Mucosa of rectum (tissue), 2 donors: ENCODE results near the gene IRX3.

ENCODE experiments used
- H3K27ac ChIP-seq, 2 donors: one replicate each; pipeline ENCODE4 v1.7.0; 2013; ENCODE audit warnings: inconsistent platforms in 2 of 2, low read depth in 2 of 2, low read length in 2 of 2
- H3K27me3 ChIP-seq, 2 donors: one replicate each; pipeline ENCODE4 v1.7.0; 2013; ENCODE audit warnings: low read length in 2 of 2; ENCODE audit not compliant: control insufficient read depth in 2 of 2, insufficient read depth in 2 of 2
- H3K36me3 ChIP-seq, 2 donors: one replicate each; pipeline ENCODE4 v1.7.0; 2013; ENCODE audit warnings: low read length in 2 of 2; ENCODE audit not compliant: control insufficient read depth in 2 of 2, insufficient read depth in 2 of 2
- H3K4me1 ChIP-seq, 2 donors: one replicate each; pipeline ENCODE4 v1.7.0; 2013; ENCODE audit warnings: low read length in 2 of 2, mild to moderate bottlenecking in 1 of 2; ENCODE audit not compliant: control insufficient read depth in 2 of 2, insufficient read depth in 2 of 2
- H3K4me3 ChIP-seq, 2 donors: one replicate each; pipeline ENCODE4 v1.7.0; 2013; ENCODE audit warnings: low read length in 2 of 2
- H3K9ac ChIP-seq, 2 donors: one replicate each; pipeline ENCODE4 v1.7.0; 2013; ENCODE audit warnings: low read length in 2 of 2, low read depth in 1 of 2, mild to moderate bottlenecking in 1 of 2
- H3K9me3 ChIP-seq, 2 donors: one replicate each; pipeline ENCODE4 v1.7.0; 2013; ENCODE audit warnings: low read length in 2 of 2; ENCODE audit not compliant: control insufficient read depth in 2 of 2
- donor health status: healthy.
- donor health status: Normal muscosa, but diverticular disease.

IRX3 gene

DNA sequence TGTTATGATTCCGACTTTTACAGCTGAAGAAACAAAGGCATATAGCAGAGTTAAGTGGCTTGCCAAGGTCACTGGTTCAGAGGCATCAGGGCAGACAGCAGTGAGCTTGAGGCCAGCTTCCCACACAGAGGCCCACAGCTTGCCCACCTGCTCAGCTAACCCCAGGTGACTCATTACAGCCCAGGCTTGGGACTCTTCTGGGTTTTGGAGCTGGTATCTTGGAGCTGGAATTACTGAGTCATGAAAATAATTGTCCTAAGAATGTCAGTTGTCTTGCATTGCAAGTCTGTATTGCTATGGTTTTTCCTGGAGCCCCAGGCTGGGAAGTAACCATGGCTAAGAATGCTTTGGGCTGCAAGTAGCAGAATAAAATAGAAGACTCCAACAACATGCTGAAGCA, 32.4 kb upstream of the IRX3 start:
- Histone ChIP-seq H3K4me3 (no peak overlapping the region), H3K4me1 (no peaks in the 10 kb centered on the region), H3K27ac (no peak overlapping the region), H3K36me3 (no peaks in the 10 kb centered on the region), H3K9ac (no peak overlapping the region), H3K9me3 (no peaks in the 10 kb centered on the region), H3K27me3 (no peaks in the 10 kb centered on the region)

DNA sequence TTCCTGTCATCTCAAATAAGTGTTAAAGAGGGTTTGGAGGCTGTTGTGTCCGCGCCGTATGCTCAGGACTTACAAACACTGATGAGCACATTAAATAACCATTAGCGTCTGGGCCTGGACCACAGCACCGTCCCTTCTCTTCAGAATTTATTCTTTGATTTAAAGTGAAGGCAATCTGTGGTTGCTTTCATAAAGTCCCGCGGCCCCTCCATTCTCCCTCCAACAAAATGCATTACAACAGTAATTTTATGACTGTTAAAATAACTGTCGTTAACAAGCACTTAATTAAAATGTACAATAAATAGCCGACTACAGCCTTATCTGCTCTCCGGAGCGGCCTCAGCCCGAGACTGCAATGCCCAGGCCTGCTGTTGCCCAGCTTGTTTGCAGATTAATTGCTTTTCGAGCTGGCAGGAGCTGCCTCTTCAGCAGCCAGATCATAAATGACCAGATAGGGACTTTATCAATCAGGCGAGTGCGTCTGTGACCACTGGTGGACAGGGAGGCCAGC, 30.6 kb upstream of the IRX3 start:
- no peaks in the 10 kb centered on the region for H3K4me1 ChIP-seq
- no peaks in the 10 kb centered on the region for H3K27me3 ChIP-seq
- no peaks in the 10 kb centered on the region for H3K36me3 ChIP-seq
- no peak overlapping the region for H3K27ac ChIP-seq
- no peaks in the 10 kb centered on the region for H3K9me3 ChIP-seq
- H3K4me3 ChIP-seq = no peak overlapping the region
- H3K9ac ChIP-seq = no peak overlapping the region

DNA sequence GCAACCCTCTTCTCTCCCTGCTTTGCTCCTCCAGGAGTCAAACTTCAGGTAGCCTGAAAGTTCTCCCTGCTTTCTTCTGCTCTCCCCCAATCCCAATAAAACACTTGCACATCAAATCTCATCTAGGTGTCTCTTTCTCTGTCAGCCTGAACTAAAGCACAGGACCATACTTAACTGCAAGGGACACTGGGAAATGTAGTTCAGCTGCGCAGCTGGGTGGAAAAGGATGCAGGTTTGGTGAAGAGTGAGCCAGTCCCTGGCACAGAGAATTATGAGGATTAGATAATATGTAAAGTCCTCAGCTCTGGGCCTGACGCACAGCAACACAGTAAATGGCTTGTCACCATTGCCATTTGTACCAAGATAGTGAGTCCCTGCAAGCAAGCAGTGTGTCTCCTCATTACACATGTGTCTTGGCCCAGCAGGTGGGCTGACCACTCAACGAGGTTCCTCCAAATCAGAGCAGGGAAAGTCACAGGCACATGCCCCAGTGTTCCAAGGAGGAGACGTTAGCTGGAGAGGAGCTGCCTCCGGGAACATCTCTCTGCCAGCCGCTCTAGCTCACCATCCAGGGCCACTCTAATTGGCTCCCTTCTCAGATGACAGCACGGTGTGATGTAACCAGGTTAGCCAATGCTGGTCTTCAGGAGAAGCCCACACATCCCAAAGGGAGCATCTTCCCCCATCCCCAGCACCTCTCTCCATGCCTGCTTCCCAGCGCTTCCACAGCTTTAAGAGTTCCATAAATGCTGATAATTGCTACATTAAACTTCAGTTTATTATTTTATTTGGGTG, 29.7 kb upstream of the IRX3 start:
- no peaks in the 10 kb centered on the region for H3K4me1 ChIP-seq
- no peaks in the 10 kb centered on the region for H3K36me3 ChIP-seq
- no peak overlapping the region for H3K4me3 ChIP-seq
- no peak overlapping the region for H3K9ac ChIP-seq
- H3K27ac ChIP-seq = no peak overlapping the region
- H3K9me3 ChIP-seq = no peaks in the 10 kb centered on the region
- no peaks in the 10 kb centered on the region for H3K27me3 ChIP-seq

DNA sequence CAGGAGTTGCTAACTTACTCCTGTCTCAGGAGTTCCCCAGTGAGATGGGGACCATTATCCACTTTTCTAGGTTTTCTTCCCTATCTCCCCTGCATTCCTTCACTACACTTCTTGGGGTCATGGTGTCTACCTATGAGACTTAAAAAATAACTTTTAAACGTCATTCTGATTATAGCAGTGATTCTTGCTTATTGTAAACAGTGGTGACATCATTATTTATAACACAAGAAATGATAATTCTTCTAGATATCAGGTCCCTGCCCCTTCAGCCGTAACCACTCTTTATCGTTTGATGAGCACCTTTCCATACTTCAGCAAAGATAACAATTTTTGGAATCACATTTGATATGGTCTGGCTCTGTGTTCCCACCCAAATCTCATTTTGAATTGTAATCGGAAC, 27.2 kb upstream of the IRX3 start:
- Histone ChIP-seq H3K9me3 (no peaks in the 10 kb centered on the region), H3K4me3 (no peak overlapping the region), H3K9ac (no peak overlapping the region), H3K4me1 (no peaks in the 10 kb centered on the region), H3K36me3 (no peaks in the 10 kb centered on the region), H3K27me3 (no peaks in the 10 kb centered on the region), H3K27ac (no peak overlapping the region)

DNA sequence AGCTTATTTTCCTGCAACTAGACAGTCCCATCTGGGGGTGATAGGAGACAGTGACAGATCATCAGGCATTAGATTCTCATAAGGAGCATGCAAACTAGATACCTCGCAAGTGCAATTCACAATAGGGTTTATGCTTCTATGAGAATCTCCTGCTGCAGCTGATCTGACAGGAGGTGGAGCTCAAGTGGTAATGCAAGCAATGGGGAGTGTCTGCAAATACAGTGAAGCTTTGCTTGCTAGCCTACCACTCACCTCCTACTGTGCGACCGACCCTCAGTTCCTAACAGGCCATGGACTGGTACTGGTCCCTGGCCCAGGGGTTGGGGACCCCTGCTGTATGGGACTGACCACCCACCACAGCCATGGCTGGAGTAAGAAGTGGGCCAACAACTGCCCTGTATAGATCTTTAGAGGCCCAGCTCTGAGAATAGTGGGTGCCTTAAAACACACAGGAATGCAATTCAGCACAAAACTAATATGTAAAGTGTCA, 26.0 kb upstream of the IRX3 start:
- Histone ChIP-seq H3K36me3 (no peaks in the 10 kb centered on the region), H3K27me3 (no peaks in the 10 kb centered on the region), H3K9ac (no peak overlapping the region), H3K4me1 (no peaks in the 10 kb centered on the region), H3K9me3 (no peaks in the 10 kb centered on the region), H3K27ac (no peak overlapping the region), H3K4me3 (no peak overlapping the region)

DNA sequence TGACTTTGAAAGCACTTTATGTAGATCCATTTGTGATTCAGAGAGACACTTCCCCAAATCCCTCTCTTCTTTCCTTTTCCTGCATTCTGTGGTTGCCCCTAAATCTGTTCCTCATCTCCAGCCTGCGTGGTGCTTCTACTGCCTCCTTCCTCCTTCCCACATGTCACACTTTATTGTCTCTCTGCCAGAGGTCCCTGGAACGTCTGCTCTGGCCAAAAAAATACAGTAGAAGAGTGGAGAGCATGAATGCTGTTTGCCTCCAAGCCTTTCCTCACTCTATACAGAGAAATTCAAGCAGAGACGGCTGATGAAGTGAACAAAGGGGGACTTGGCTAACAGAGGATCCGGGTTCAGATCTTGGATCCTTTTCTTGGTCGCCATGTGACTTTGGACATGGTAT, 22.8 kb upstream of the IRX3 start:
- Histone ChIP-seq H3K4me1 (no peaks in the 10 kb centered on the region), H3K9ac (no peak overlapping the region), H3K4me3 (no peak overlapping the region), H3K27ac (no peak overlapping the region), H3K27me3 (peaks cover 0 to 2% of the 10 kb centered on the region in 2 donors), H3K36me3 (no peaks in the 10 kb centered on the region), H3K9me3 (no peaks in the 10 kb centered on the region)

DNA sequence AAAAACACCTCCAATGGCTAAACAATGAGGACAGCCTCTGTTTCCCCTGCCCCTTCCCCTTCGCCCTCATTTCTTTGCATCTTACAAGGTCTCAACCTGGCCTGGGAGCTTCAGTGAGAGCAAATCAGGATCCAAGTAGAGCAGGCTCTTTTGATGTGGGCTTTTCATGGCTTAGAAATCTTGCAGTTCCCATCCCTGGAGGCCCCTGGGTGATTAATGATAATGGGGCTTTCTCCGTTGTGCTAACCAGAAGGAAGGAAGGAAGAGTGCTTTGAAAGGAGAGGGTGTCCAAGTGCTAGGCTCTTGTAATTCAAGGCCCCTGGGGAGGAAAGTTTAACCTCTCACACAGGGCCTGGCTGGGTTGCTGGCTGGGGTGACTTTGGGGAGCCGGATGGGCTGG, 18.5 kb upstream of the IRX3 start:
- H3K4me1 ChIP-seq = no peaks in the 10 kb centered on the region
- no peak overlapping the region for H3K27ac ChIP-seq
- no peak overlapping the region for H3K4me3 ChIP-seq
- H3K9me3 ChIP-seq = no peaks in the 10 kb centered on the region
- no peaks in the 10 kb centered on the region for H3K36me3 ChIP-seq
- no peak overlapping the region for H3K9ac ChIP-seq
- peaks cover under 1 to 2% of the 10 kb centered on the region in 2 donors for H3K27me3 ChIP-seq

DNA sequence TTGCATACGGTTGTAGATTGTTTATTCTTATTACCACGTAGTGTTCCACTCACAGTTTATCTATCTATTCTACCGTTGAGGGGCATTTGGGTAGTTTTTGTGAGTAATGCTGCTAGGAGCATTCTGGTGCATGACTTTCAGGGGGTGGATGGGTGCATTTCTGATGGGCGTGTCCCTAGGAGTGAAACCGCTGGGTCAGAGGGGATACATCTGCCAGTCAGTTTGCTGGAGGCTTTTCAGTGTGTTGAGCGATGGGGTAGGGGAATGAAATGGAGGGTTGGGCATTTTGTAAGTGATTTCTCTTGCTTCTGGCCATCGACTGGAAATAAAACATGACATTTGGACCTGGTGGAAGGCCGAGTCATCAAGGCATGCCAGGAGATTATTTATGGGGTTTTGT, 17.0 kb upstream of the IRX3 start:
- Histone ChIP-seq H3K27me3 (peaks cover 2% of the 10 kb centered on the region in 2 donors), H3K4me1 (no peaks in the 10 kb centered on the region)

DNA sequence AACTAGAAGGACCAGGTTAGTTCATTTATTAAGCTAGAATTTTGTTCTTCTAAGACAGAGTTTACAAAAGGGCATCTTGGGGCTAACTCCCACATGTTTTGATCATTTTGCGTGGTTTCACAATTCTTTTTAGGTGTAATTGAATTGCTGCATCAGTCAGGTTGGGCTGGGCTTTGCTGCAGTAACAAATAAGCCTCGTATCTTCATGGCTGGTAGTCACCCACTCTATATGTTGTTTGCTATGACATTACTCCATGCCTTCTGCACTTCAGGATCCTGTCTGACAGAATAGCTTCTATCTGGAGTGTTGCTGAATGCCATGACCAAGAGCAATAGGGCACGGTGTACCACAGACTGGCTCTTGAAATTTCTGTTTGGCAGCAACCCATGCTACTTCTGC, 10.6 kb upstream of the IRX3 start:
- no peaks in the 10 kb centered on the region for H3K4me1 ChIP-seq
- H3K4me3 ChIP-seq = no peak overlapping the region
- H3K9me3 ChIP-seq = no peaks in the 10 kb centered on the region
- peaks cover 2 to 7% of the 10 kb centered on the region in 2 donors for H3K27me3 ChIP-seq
- no peaks in the 10 kb centered on the region for H3K36me3 ChIP-seq
- no peak overlapping the region for H3K27ac ChIP-seq
- no peak overlapping the region for H3K9ac ChIP-seq

More for the DNA sequence above, 17.0 kb upstream of the IRX3 start:
- H3K9me3 ChIP-seq = no peaks in the 10 kb centered on the region
- H3K4me3 ChIP-seq = no peak overlapping the region
- H3K9ac ChIP-seq = no peak overlapping the region
- no peak overlapping the region for H3K27ac ChIP-seq
- no peaks in the 10 kb centered on the region for H3K36me3 ChIP-seq

DNA sequence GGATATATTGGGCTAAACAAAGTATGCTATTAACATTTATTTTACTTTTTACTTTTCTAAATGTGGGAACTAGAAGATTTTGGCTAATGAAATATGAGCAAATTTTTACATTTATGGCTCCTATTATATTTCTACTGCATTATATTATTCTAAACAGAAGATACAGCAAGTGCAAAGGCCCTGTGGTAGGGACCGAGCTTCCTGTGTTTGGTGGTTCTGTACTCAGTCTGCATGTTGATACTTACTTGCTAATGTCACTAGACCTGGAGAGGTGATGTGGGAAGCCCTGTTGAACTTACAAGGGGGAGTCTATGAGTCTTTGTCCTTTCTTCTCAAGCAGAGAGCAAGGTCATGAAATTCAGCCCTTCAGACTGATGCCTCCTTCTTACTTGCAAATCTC, 10.0 kb upstream of the IRX3 start:
- Histone ChIP-seq H3K9ac (no peak overlapping the region), H3K36me3 (no peaks in the 10 kb centered on the region), H3K27ac (no peak overlapping the region)

More for the DNA sequence above, 10.0 kb upstream of the IRX3 start:
- no peaks in the 10 kb centered on the region for H3K4me1 ChIP-seq
- peaks cover 6 to 9% of the 10 kb centered on the region in 2 donors for H3K27me3 ChIP-seq
- no peak overlapping the region for H3K4me3 ChIP-seq
- no peaks in the 10 kb centered on the region for H3K9me3 ChIP-seq
